A549 (cell line): Measurements from ENCODE around the gene MAGED1. TPM values are rescaled to one million over a fixed set of nuclear protein-coding genes. Genes with fewer than 3 reads are reported as not detected.

Source experiments
- ATAC-seq, 2 experiments: fragments of 200-7000 bp in 1 of 2; fragments of >200 bp in 1 of 2; cut with Nextera tagmentation in 1 of 2; cut with Tn5 transposase in 1 of 2; 3 replicates each; pipeline versions ENCODE4 v1.8.0 to v1.9.1; 2018 to 2020; ENCODE audit warnings: mild to moderate bottlenecking in 1 of 2, moderate library complexity in 1 of 2
- CTCF ChIA-PET: fragments of 300-600 bp; sonication (Branson Sonifier 250); formaldehyde crosslinking; extraction: SDS; loops from one replicate; lab custom pipeline; 2021; ENCODE audit warnings: antibody characterized with exemption, inconsistent platforms; lab: Yijun Ruan, JAX
- POLR2A ChIA-PET: fragments of 350-600 bp; formaldehyde crosslinking; extraction: SDS; loops from one replicate; lab custom pipeline; 2021; ENCODE audit warnings: antibody characterized with exemption, inconsistent platforms; lab: Yijun Ruan, JAX
- DNase-seq, 2 experiments: peaks; one replicate each; pipeline versions ENCODE4 v3.0.0 to v3.0.0-alpha.2; 2011 to 2016; ENCODE audit warnings: low read depth in 1 of 2, low spot score in 1 of 2
- FAIRE-seq: peaks from 2 replicates; lab custom pipeline; 2011; peaks lifted over from hg19 to GRCh38; lab: Jason Lieb, UNC
- H3K27ac ChIP-seq, 2 experiments: fragments of >200 bp; sonication (Bioruptor Twin); formaldehyde crosslinking; 3 replicates each; pipeline ENCODE4 v1.5.1; 2016 to 2017
- H3K4me1 ChIP-seq: fragments of >200 bp; sonication (Bioruptor Twin); formaldehyde crosslinking; 3 replicates; pipeline ENCODE4 v1.6.1; 2016
- H3K4me2 ChIP-seq: fragments of >200 bp; sonication (Bioruptor Twin); formaldehyde crosslinking; 3 replicates; pipeline ENCODE4 v1.6.1; 2016
- H3K4me3 ChIP-seq: fragments of >200 bp; sonication (Bioruptor Twin); formaldehyde crosslinking; 3 replicates; pipeline ENCODE4 v1.5.1; 2016
- H3K9me3 ChIP-seq: fragments of >200 bp; sonication (Bioruptor Twin); formaldehyde crosslinking; 3 replicates; pipeline ENCODE4 v1.6.1; 2016
- EHMT2 ChIP-seq: fragments of 200-600 bp; sonication (generic); IDR thresholded peaks from 2 replicates; pipeline ENCODE4 v1.6.1; 2016; ENCODE audit warnings: antibody characterized with exemption, low read depth, mild to moderate bottlenecking, moderate library complexity
- HEYL ChIP-seq: fragments of 250-450 bp; sonication (Bioruptor Pico); IDR thresholded peaks from 2 replicates; pipeline ENCODE4 v1.8.0; 2021; ENCODE audit warnings: mild to moderate bottlenecking, moderate library complexity
- NR3C1 ChIP-seq: fragments of >200 bp; sonication (Bioruptor Twin); formaldehyde crosslinking; IDR thresholded peaks from 3 replicates; pipeline ENCODE4 v1.6.1; 2017
- WGBS: methylation state at CpG from one replicate; pipeline ENCODE4 v1.1.6; 2017; ENCODE audit errors: missing lambda C conversion rate; 5-methylcytosine and 5-hydroxymethylcytosine counted together
- polyA plus RNA-seq, 4 experiments: library from polyadenylated mRNA; depleted of rRNA in 3 of 4; stranded (reverse); fragments of >200 nt; fragmentation: RNase III in 1 of 4; extraction: RNeasy Plus Mini Kit Qiagen cat#74134 plus additional on column Dnase treatment in 1 of 4; gene quantifications; 2 replicates in 3 of 4; 3 replicates in 1 of 4; pipeline ENCODE4 v1.2.3, GENCODE V29; 2011 to 2017
- small RNA-seq, 6 experiments: library from RNA; depleted of rRNA; stranded (forward); fragments of <200 nt; gene quantifications; one replicate each; pipeline ENCODE3, GENCODE V24; 2012

MAGED1 gene
- polyA plus RNA-seq, 2 of the 4 experiments (the other 2 are of a cell fraction), result 79.5 to 85.7 TPM

DNA sequence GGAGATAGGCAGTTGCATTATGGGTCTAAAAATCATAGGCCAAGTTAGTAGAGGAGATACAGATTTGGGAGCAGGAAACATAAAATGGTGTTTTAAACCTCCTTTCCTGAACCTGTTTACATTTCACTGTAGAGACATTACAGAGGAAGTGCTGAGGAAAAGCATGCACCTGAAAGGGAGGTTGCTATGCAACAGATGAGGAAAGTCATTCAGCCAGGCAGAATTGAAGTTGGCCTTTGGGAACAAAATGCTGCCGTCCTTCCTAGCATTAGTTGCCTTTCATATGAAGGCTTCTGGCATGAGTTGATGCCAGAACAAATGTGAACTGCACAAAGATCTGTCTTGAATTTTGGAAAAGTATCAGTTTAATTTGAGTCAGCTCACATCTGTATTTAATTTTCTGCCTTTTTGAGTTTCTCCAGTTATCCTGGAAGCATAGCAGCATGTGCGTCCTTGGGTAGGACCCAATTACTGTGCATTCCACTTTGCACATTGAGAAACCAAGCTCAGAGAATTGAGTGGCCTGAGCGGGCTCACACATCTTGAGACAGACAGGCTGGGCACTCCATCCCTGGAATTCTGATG is 38.2 kb downstream of the MAGED1 start:
- DNase-seq (no peak), FAIRE-seq (no peak), ATAC-seq (no peak)
- no peaks in the 10 kb centered on the region for H3K9me3 ChIP-seq
- POLR2A ChIA-PET, result no interaction called here
- TF ChIP-seq EHMT2 (no peak), NR3C1 (no peak), HEYL (CRISPR knock-in tag) (no peak)
- no peak overlapping the region for H3K4me2 ChIP-seq
- CTCF ChIA-PET, result no interaction called here
- no peak overlapping the region for H3K27ac ChIP-seq
- WGBS, result 2% methylated on average over 3 of the region's 3 CpGs
- no peak overlapping the region for H3K4me3 ChIP-seq
- H3K4me1 ChIP-seq, result no peaks in the 10 kb centered on the region

Small RNA genes lying within 50 kb of the gene (small RNA-seq; reads per million reads assigned to genes)
- gene AL929410.2 (0 reads per million in 6 experiments), gene RNU6-504P (0 reads per million in 6 experiments)

Other genes starting within 250 kb of the MAGED1 start
- gene CENPVL2, start 210.8 kb upstream of the MAGED1 start, polyA plus RNA-seq (2011; rRNA removed), result not detected in 2 replicates
- not detected in 3 replicates for gene CENPVL2, start 210.8 kb upstream of the MAGED1 start, polyA plus RNA-seq (2017; fragmentation: RNase III; extraction: RNeasy Plus Mini Kit Qiagen cat#74134 plus additional on column Dnase treatment)
- not detected in 2 replicates for gene CENPVL1, start 183.1 kb upstream of the MAGED1 start, polyA plus RNA-seq (2011; rRNA removed)
- not detected in 3 replicates for gene CENPVL1, start 183.1 kb upstream of the MAGED1 start, polyA plus RNA-seq (2017; fragmentation: RNase III; extraction: RNeasy Plus Mini Kit Qiagen cat#74134 plus additional on column Dnase treatment)
- 8.4 and 8.8 TPM in 2 replicates for gene GSPT2, start 150.2 kb upstream of the MAGED1 start, polyA plus RNA-seq (2011; rRNA removed)
- 7.7 to 9.0 TPM (median 8.4 TPM) in 3 replicates for gene GSPT2, start 150.2 kb upstream of the MAGED1 start, polyA plus RNA-seq (2017; fragmentation: RNase III; extraction: RNeasy Plus Mini Kit Qiagen cat#74134 plus additional on column Dnase treatment)
- gene MAGED4B, start 175.6 kb downstream of the MAGED1 start, polyA plus RNA-seq (2011; rRNA removed), result 3.7 and 10.1 TPM in 2 replicates
- gene MAGED4B, start 175.6 kb downstream of the MAGED1 start, polyA plus RNA-seq (2017; fragmentation: RNase III; extraction: RNeasy Plus Mini Kit Qiagen cat#74134 plus additional on column Dnase treatment), result 2.3 to 14.8 TPM (median 11.6 TPM) in 3 replicates